Measurements from ENCODE around the gene AFMID. TPM values are rescaled to one million over a fixed set of nuclear protein-coding genes. Genes with fewer than 3 reads are reported as not detected.

Gene AFMID
- total RNA-seq, 6 experiments from 2014 or later = 23.0 to 32.9 (median 26.2) TPM

- no peak for TF ChIP-seq CTCF (IDR thresholded peaks at IDR 0.05)
- H3K9me3 Mint-ChIP-seq = no peaks in the 10 kb centered on the region
- H3K36me3 Mint-ChIP-seq (ENCODE audit: low read depth) = no peaks in the 10 kb centered on the region
- H3K4me1 Mint-ChIP-seq (ENCODE audit: low read depth) = peaks cover 9% of the 10 kb centered on the region
- no peak overlapping the region for H3K4me3 Mint-ChIP-seq
- H3K27ac Mint-ChIP-seq = no peak overlapping the region
- H3K27me3 Mint-ChIP-seq (ENCODE audit: insufficient read depth) = peaks cover 22% of the 10 kb centered on the region
- no peak for DNase-seq
Measured at GRCh38 chr17:78148286-78149016, 38.7 kb upstream of the AFMID start.

DNA sequence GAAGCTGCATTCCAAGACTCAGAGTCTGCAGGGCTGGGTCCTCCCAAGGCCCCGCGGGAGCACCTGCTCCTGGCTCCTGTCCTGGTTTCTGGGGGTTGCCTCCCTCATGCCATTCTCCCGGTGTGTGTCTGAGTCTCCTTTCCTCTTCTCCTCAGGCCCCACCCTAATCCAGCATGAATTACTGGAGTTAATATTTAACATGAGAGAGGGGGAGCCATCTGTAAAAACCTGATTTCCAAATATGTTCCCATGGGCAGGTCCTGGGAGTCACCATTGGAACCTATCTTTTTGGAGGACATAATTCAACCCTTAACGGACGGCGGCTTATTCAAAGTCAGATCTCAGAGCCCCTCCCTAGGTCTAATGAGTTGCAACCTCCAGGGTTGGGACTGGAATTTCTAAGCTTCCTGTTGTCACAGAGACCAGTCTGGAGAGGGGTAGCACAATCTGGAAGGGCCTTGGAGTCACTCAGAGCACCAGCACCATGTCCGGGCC is 35.6 kb upstream of the AFMID start:
- no peak overlapping the region for H3K27ac Mint-ChIP-seq
- no peak for TF ChIP-seq CTCF (IDR thresholded peaks at IDR 0.05)
- DNase-seq = no peak
- peaks cover 24% of the 10 kb centered on the region for H3K27me3 Mint-ChIP-seq (ENCODE audit: insufficient read depth)
- no peak overlapping the region for H3K4me3 Mint-ChIP-seq
- no peaks in the 10 kb centered on the region for H3K36me3 Mint-ChIP-seq (ENCODE audit: low read depth)
- H3K4me1 Mint-ChIP-seq (ENCODE audit: low read depth) = no peaks in the 10 kb centered on the region
- no peaks in the 10 kb centered on the region for H3K9me3 Mint-ChIP-seq

GRCh38 chr17:78154903-78155811 is 32.0 kb upstream of the AFMID start:
- Mint-ChIP-seq H3K4me1 (ENCODE audit: low read depth) (peaks cover 9% of the 10 kb centered on the region), H3K4me3 (no peak overlapping the region), H3K27ac (no peak overlapping the region), H3K9me3 (no peaks in the 10 kb centered on the region), H3K36me3 (ENCODE audit: low read depth) (no peaks in the 10 kb centered on the region), H3K27me3 (ENCODE audit: insufficient read depth) (peaks cover 10% of the 10 kb centered on the region)
- no peak for DNase-seq
- no peak for TF ChIP-seq CTCF (IDR thresholded peaks at IDR 0.05)

- Mint-ChIP-seq H3K27me3 (ENCODE audit: insufficient read depth) (peaks cover 9% of the 10 kb centered on the region), H3K4me1 (ENCODE audit: low read depth) (peaks cover 10% of the 10 kb centered on the region), H3K36me3 (ENCODE audit: low read depth) (no peaks in the 10 kb centered on the region), H3K4me3 (peak overlapping the region; percentile 18; the same call in 1 of the 2 replicates), H3K9me3 (no peaks in the 10 kb centered on the region), H3K27ac (no peak overlapping the region; the same call in 1 of the 2 replicates)
- no peak for TF ChIP-seq CTCF (IDR thresholded peaks at IDR 0.05)
- DNase-seq = peak; percentile 46
Measured at GRCh38 chr17:78159575-78160158, 27.5 kb upstream of the AFMID start.

DNA sequence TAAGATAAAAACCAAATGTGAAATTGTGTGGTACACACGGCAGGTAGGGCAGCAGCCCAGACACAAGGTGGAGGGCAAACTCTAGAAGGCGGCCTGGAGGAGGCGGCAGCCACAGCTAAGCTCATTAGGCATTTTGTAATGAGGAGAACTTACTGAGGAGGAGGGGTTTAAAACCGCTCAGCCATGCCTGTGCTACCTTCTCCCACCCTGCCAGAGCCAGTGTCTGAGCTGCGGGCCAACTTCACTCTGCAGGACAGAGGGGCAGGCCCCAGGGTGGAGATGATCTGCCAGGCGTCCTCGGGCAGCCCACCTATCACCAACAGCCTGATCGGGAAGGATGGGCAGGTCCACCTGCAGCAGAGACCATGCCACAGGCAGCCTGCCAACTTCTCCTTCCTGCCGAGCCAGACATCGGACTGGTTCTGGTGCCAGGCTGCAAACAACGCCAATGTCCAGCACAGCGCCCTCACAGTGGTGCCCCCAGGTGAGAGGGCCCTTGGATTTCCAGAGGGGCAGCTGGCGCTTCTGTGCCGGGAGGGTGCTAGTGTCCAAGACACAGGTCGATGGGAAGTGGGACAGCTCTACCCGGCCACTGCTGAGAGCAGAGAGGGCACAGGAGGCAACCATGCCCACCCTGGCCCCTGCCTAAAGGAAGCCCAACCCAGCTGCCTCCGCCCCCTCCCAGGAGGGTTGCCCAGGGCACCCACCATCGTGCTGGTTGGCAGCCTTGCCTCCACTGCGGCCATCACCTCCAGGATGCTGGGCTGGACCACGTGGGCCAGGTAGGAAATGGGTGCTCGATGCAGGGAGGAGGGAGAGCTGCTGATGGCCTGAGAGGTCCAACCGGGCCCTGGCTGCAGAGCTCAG is 23.0 kb upstream of the AFMID start:
- H3K27me3 Mint-ChIP-seq (ENCODE audit: insufficient read depth) = peaks cover 4% of the 10 kb centered on the region
- no peaks in the 10 kb centered on the region for H3K36me3 Mint-ChIP-seq (ENCODE audit: low read depth)
- no peak overlapping the region for H3K4me3 Mint-ChIP-seq

More for the DNA sequence above, 23.0 kb upstream of the AFMID start:
- Mint-ChIP-seq H3K4me1 (ENCODE audit: low read depth) (peaks cover 10% of the 10 kb centered on the region), H3K9me3 (no peaks in the 10 kb centered on the region), H3K27ac (no peak overlapping the region)
- no peak for DNase-seq
- no peak for TF ChIP-seq CTCF (IDR thresholded peaks at IDR 0.05)
